22Rv1 (cell line): Measurements from ENCODE around the gene SEC14L2.

ENCODE experiments used
- H3K27ac ChIP-seq: fragments of 450-650 bp; 2 replicates; pipeline ENCODE4 v1.5.1; 2017
- ZFX ChIP-seq: fragments of 450-650 bp; IDR thresholded peaks from 2 replicates; pipeline ENCODE4 v1.6.1; 2017; ENCODE audit warnings: antibody characterized with exemption, borderline replicate concordance
- TF ChIP-seq, protein P1 (sequence below): fragments of 450-650 bp; IDR thresholded peaks from 2 replicates; pipeline ENCODE4 v1.5.1; 2017; ENCODE audit warnings: mild to moderate bottlenecking

Gene SEC14L2

DNA sequence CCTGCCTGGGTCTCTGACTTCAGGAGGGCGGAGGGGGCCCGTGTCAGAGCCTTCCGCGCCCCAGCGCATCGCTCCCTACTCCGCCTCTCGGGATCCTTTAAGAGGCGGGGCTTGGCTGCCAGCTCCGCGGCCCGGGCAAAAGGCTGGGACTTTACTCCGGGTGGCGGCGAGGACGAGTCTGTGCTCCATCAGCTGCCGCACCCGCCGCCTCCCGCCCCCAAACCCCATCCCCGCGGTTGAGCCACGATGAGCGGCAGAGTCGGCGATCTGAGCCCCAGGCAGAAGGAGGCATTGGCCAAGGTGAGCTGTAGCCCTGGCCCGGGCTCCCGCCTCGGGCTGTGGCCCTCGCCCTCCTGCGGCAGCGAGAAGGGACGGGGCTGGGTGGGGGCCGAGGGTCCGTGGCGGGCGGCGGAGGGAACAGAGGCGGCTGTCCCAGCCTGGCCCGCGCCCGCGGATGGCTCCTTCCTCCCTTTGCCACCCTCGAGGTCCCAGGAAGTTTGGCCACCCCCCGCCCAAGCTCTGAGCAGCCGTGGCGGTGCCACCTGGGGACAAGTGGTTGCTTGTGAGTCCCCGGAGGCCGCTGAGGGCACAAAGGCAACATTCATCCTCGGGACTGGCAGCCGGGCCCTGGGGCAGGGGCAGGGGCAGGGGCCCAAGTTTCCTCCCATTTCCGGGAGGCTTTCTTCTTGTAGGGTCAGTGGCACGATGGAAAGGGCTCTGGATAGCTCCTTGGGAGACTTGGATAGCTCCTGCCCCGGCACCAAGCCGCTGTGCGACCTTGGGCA lies at the start of gene SEC14L2:
TSS of gene SEC14L2 (plus strand) at position 148 of the 785 bp plus-strand sequence. CDS start at position 247, 99 bp downstream.
- peak within 1 kb of the TSS; percentile 46; the same call in 1 of the 2 replicates for H3K27ac ChIP-seq
- TF ChIP-seq, protein P1, sequence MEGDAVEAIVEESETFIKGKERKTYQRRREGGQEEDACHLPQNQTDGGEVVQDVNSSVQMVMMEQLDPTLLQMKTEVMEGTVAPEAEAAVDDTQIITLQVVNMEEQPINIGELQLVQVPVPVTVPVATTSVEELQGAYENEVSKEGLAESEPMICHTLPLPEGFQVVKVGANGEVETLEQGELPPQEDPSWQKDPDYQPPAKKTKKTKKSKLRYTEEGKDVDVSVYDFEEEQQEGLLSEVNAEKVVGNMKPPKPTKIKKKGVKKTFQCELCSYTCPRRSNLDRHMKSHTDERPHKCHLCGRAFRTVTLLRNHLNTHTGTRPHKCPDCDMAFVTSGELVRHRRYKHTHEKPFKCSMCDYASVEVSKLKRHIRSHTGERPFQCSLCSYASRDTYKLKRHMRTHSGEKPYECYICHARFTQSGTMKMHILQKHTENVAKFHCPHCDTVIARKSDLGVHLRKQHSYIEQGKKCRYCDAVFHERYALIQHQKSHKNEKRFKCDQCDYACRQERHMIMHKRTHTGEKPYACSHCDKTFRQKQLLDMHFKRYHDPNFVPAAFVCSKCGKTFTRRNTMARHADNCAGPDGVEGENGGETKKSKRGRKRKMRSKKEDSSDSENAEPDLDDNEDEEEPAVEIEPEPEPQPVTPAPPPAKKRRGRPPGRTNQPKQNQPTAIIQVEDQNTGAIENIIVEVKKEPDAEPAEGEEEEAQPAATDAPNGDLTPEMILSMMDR: no peak
- no peak for TF ChIP-seq ZFX

DNA sequence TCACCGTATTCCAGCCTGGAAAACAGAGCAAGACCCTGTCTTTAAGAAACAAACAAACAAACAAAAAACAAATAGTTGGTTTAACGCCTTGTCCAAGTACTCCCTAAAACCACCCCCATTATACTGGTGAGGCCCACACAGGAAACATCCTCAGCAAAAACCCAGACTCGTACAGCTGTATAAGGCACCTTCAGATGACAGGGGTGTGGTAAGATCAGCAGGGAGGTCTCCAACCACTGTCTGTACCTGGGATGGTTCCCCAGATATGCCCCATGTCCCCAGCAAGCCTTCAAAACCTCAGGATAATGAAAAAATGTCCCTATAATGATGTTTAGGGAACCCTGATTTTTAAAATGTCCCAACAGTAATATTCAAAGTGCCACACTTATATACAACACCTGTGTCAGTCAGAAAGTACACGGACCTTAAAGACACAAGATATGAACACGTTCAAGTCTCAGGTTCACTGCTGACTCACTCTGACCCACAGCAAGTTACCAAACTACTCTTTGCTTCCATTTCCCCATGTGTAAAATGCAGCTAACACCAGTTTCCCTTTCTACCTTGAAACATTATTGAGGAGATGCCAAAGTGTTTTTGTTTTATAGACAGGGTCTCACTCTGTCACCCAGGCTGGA lies 49.4 kb upstream of the SEC14L2 start:
- no peak overlapping the region for H3K27ac ChIP-seq
- TF ChIP-seq, protein P1: no peak
- no peak for TF ChIP-seq ZFX

DNA sequence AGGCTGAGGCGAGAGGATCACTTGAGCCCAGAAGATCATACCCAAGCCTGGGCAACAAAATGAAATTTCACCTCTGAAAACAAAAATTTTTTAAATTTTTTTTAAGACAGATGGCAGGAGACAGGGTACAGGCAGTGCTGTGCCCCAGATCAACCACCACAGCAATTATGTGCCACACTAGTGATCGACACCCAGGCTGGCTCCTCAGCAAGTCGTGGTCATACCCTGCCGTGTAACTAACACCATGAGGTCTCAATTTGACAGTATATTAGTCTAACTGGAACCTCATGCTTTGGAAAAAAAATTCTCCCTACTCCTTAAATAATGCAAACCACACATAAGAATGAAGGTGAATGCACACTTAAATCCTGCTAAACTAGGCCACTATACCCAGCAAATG lies 48.4 kb upstream of the SEC14L2 start:
- TF ChIP-seq, protein P1: no peak
- no peak for TF ChIP-seq ZFX
- no peak overlapping the region for H3K27ac ChIP-seq

DNA sequence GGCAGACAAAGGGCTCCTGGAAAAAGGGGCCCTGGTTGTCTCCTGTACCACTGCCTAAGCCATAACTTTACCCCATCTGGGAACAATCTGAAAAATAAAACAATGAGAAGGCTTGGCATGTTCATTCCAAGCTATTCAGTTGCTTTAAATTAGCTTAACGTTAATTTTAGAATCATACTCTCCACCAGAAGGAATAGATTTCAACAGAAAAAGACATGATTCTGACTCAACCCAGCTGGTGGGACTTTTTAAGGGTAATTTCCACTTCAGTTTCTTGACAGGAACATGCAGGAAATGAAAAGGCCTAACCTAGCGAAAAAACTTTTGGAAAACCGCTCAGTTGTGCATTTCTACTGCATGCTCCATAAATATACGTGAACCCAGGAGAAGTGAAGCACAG lies 48.0 kb upstream of the SEC14L2 start:
- H3K27ac ChIP-seq: no peak overlapping the region
- TF ChIP-seq, protein P1: no peak
- TF ChIP-seq ZFX: no peak

DNA sequence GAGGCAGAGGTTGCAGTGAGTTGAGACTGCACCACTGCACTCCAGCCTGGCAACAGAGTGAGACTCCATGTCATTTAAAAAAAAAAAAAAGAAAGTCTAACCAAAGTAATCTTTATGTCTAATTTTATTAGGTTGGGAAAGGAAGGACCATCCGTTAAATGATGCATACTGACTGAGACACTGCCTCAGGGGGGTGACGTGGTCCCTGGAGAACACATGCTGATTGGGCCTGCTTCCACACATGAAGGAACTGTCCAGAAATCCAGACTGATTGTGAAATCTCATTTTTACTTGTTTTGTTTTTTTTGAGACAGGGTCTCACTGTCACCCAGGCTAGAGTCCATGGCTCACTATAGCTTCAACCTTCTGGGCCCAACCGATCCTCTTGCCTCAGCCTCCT lies 45.6 kb upstream of the SEC14L2 start:
- TF ChIP-seq, protein P1: no peak
- TF ChIP-seq ZFX: no peak
- no peak overlapping the region for H3K27ac ChIP-seq

DNA sequence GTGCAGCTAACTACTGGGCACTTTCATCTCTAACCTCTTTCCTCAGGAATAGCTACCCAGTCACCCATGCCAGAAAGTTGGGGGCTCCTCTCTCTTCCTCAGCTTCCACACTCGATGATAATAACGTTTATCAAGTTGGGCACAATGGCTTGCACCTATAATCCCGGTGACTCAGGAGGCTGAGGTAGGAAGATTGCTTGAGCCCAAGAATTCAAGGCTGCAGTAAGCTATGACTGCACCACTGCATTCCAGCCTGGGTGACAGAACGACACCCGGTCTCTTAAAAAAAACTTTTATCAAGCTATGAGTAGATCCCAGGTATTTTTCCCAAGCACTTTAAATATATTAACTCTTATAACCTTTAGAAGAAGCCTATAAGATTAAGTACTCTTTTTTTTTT lies 42.2 kb upstream of the SEC14L2 start:
- H3K27ac ChIP-seq: no peak overlapping the region

More for the DNA sequence above, 42.2 kb upstream of the SEC14L2 start:
- TF ChIP-seq ZFX: no peak
- TF ChIP-seq, protein P1: no peak
